ENCODE results near the gene DPP6.

DNA sequence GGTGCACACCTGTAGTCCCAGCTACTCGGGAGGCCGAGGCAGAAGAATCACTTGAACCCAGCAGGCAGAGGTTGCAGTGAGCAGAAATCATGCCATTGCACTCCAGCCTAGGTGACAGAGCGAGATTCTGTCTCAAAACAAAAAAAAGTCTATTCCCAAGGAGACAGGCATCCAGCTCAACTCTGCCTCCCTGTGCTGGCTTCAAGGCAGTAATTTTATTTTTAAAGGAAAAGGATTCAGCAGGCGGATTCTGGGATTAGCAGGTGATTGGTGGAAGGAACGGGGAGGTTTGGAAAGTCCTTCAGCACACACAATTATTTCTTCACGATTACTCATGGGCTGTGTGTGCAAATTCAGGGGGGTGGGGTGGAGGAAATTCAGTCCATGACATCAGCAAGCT lies 707.8 kb downstream of the DPP6 start:
- TF ChIP-seq, protein P1, sequence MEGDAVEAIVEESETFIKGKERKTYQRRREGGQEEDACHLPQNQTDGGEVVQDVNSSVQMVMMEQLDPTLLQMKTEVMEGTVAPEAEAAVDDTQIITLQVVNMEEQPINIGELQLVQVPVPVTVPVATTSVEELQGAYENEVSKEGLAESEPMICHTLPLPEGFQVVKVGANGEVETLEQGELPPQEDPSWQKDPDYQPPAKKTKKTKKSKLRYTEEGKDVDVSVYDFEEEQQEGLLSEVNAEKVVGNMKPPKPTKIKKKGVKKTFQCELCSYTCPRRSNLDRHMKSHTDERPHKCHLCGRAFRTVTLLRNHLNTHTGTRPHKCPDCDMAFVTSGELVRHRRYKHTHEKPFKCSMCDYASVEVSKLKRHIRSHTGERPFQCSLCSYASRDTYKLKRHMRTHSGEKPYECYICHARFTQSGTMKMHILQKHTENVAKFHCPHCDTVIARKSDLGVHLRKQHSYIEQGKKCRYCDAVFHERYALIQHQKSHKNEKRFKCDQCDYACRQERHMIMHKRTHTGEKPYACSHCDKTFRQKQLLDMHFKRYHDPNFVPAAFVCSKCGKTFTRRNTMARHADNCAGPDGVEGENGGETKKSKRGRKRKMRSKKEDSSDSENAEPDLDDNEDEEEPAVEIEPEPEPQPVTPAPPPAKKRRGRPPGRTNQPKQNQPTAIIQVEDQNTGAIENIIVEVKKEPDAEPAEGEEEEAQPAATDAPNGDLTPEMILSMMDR (conservative IDR thresholded peaks at IDR 0.05; ENCODE audit: low read length), result no peak
- TF ChIP-seq EZH2phosphoT487 (IDR thresholded peaks at IDR 0.05; ENCODE audit: borderline replicate concordance), result no peak

Data from Loucy (cell line).